SJCRH30 (cell line): ENCODE data around the gene SELENOI. TPM values are rescaled to one million over a fixed set of nuclear protein-coding genes. Genes with fewer than 3 reads are reported as not detected.
"Not testable (repeated sequence)": the region's sequence is repeated elsewhere in the genome, so short reads cannot be mapped to it uniquely, and the experiment has no call there.

Experiments used
- DNase-seq, 2 experiments: peaks; one replicate each; pipeline ENCODE4 v3.0.0-alpha.2; 2015 to 2020
- H3K27ac ChIP-seq: fragments of 250-450 bp; sonication (Bioruptor Pico); 2 replicates; pipeline ENCODE4 v1.5.1; 2020; ENCODE audit warnings: mild to moderate bottlenecking, moderate library complexity
- H3K27me3 ChIP-seq: fragments of 250-450 bp; sonication (Bioruptor Pico); 2 replicates; pipeline ENCODE4 v1.5.1; 2020; ENCODE audit warnings: mild to moderate bottlenecking, moderate library complexity
- H3K36me3 ChIP-seq: fragments of 250-450 bp; sonication (Bioruptor Pico); 2 replicates; pipeline ENCODE4 v1.5.1; 2020; ENCODE audit warnings: mild to moderate bottlenecking, moderate library complexity
- H3K4me1 ChIP-seq: fragments of 250-450 bp; sonication (Bioruptor Pico); 2 replicates; pipeline ENCODE4 v1.5.1; 2020; ENCODE audit warnings: mild to moderate bottlenecking, moderate library complexity
- H3K4me3 ChIP-seq: fragments of 250-450 bp; sonication (Bioruptor Pico); 2 replicates; pipeline ENCODE4 v1.5.1; 2020; ENCODE audit warnings: mild to moderate bottlenecking, moderate library complexity
- H3K9me3 ChIP-seq: fragments of 250-450 bp; sonication (Bioruptor Pico); replicated peaks from 2 replicates; pipeline ENCODE4 v1.5.1; 2020; ENCODE audit warnings: mild to moderate bottlenecking, moderate library complexity
- total RNA-seq: library from RNA; depleted of rRNA; stranded (reverse); fragments of >200 nt; shearing (Covaris generic); gene quantifications from 2 replicates; pipeline ENCODE4 v1.2.3, GENCODE V29; 2014

SELENOI gene
- total RNA-seq, 1 experiment from 2014 or later, result 63.0 TPM

DNA sequence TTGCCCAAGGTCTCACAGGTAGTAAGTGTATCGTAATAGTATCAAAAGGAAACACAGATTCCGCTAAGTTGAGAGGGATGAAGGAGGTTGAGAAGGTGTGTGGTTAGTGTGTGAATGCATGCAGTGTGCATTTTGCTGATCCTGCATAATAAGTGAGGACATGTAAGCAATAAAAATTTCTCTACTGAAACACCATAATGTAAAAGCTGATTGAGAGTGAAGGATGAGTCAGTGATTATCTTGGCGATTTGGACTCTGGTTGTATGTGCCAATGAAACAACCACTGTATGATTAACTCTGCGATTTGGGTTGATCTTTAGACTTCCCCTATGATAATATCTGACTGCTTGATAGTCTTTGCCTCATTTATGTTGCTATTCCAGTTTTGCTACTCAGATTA, 17.4 kb downstream of the SELENOI start:
- DNase-seq, result no peak
- no peaks in the 10 kb centered on the region for H3K9me3 ChIP-seq
- H3K27ac ChIP-seq, result no peak overlapping the region
- no peak overlapping the region for H3K4me3 ChIP-seq
- H3K36me3 ChIP-seq, result peaks cover 25% of the 10 kb centered on the region
- H3K4me1 ChIP-seq, result no peaks in the 10 kb centered on the region
- no peaks in the 10 kb centered on the region for H3K27me3 ChIP-seq

DNA sequence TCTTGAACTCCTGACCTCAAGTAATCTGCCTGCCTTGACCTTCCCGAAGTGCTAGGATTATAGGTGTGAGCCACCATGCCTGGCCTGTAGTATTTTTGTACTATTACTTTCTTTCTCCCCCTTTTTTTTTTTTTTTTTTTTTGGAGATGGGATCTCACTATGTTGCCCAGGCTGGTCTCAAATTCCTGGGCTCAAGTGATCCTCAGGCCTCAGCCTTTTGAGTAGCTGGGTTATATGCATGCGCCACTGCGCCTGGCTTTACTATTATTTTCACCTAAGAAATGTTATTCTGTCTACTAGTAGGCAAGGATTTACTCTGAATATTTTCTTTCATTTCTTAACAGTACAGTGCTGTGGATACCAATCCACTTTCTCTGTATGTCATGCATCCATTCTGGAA, 18.0 kb downstream of the SELENOI start:
- H3K4me1 ChIP-seq, result no peaks in the 10 kb centered on the region
- DNase-seq, result no peak
- no peaks in the 10 kb centered on the region for H3K27me3 ChIP-seq
- no peaks in the 10 kb centered on the region for H3K9me3 ChIP-seq
- no peak overlapping the region for H3K27ac ChIP-seq
- H3K36me3 ChIP-seq, result peaks cover 31% of the 10 kb centered on the region
- H3K4me3 ChIP-seq, result no peak overlapping the region

- Histone ChIP-seq H3K36me3 (peaks cover 38% of the 10 kb centered on the region), H3K27ac (no peak overlapping the region), H3K9me3 (no peaks in the 10 kb centered on the region), H3K27me3 (no peaks in the 10 kb centered on the region), H3K4me1 (no peaks in the 10 kb centered on the region), H3K4me3 (no peak overlapping the region)
- DNase-seq, result no peak
Measured at GRCh38 chr2:26364669-26365068, 18.7 kb downstream of the SELENOI start.

GRCh38 chr2:26366957-26367356, 21.0 kb downstream of the SELENOI start:
- H3K27ac ChIP-seq, result no peak overlapping the region
- no peaks in the 10 kb centered on the region for H3K4me1 ChIP-seq
- no peak overlapping the region for H3K4me3 ChIP-seq
- no peak for DNase-seq
- no peaks in the 10 kb centered on the region for H3K27me3 ChIP-seq
- peaks cover 42% of the 10 kb centered on the region for H3K36me3 ChIP-seq
- H3K9me3 ChIP-seq, result no peaks in the 10 kb centered on the region

GRCh38 chr2:26369664-26370063, 23.7 kb downstream of the SELENOI start:
- H3K27ac ChIP-seq, H3K4me1 ChIP-seq, H3K27me3 ChIP-seq, DNase-seq, H3K9me3 ChIP-seq, H3K4me3 ChIP-seq: not testable (repeated sequence)
- H3K36me3 ChIP-seq, result peaks cover 59% of the 10 kb centered on the region

GRCh38 chr2:26370909-26371308, 25.0 kb downstream of the SELENOI start:
- not testable (repeated sequence) for H3K9me3 ChIP-seq, H3K4me3 ChIP-seq, H3K4me1 ChIP-seq, DNase-seq, H3K27ac ChIP-seq, H3K27me3 ChIP-seq
- H3K36me3 ChIP-seq, result peaks cover 65% of the 10 kb centered on the region

GRCh38 chr2:26376799-26377198, 30.9 kb downstream of the SELENOI start:
- no peak for DNase-seq
- H3K27me3 ChIP-seq, result no peaks in the 10 kb centered on the region
- H3K9me3 ChIP-seq, result no peaks in the 10 kb centered on the region
- H3K27ac ChIP-seq, result no peak overlapping the region
- no peaks in the 10 kb centered on the region for H3K4me1 ChIP-seq
- H3K4me3 ChIP-seq, result no peak overlapping the region
- peaks cover 65% of the 10 kb centered on the region for H3K36me3 ChIP-seq

DNA sequence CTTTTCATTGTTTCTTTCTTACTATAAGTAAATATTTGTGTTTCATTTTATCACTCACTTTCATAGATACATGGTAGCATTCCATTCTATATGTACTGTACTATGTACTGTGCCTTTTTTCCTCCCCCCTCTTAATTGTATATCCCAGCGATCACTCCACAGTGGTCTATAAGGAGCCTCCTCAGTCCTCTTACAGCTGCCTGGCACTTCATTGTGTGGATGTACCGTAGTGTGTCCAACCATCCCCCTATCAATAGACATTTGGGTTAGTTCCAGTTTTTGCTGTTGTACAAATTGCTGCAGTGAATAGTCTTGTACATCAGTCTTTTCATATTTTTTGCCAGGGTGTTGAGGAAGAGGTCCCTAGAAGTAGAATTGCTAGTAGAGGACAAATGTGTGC, 34.3 kb downstream of the SELENOI start:
- Histone ChIP-seq H3K36me3 (peaks cover 67% of the 10 kb centered on the region), H3K9me3 (no peaks in the 10 kb centered on the region), H3K4me3 (no peak overlapping the region), H3K27ac (no peak overlapping the region), H3K4me1 (no peaks in the 10 kb centered on the region), H3K27me3 (no peaks in the 10 kb centered on the region)
- DNase-seq, result no peak

- Histone ChIP-seq H3K4me1 (no peaks in the 10 kb centered on the region), H3K9me3 (no peaks in the 10 kb centered on the region), H3K4me3 (no peak overlapping the region), H3K27me3 (no peaks in the 10 kb centered on the region), H3K27ac (no peak overlapping the region), H3K36me3 (peaks cover 67% of the 10 kb centered on the region)
- no peak for DNase-seq
Measured at GRCh38 chr2:26382564-26382963, 36.6 kb downstream of the SELENOI start.

DNA sequence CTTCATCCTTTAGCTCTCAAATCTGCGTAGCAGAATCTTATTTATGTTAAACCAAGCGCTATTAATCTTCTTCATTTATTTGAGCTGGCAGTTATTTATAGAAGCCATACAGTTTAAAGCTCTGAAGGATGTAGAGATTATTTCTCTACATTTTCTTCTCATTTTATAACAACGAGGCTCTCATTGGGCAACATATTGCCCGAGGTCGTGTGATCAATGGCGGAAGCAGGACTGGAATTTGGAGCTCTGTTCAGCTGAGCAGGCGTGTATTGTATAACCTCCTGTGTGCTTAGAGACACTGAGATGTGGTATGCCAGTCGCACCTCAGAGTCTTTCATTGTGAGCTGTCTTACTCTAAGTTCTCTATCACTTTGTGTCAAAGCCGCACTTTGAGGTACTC, 38.2 kb downstream of the SELENOI start:
- Histone ChIP-seq H3K4me1 (no peaks in the 10 kb centered on the region), H3K27ac (no peak overlapping the region), H3K4me3 (no peak overlapping the region), H3K36me3 (peaks cover 72% of the 10 kb centered on the region), H3K27me3 (no peaks in the 10 kb centered on the region), H3K9me3 (no peaks in the 10 kb centered on the region)
- no peak for DNase-seq

- Histone ChIP-seq H3K27me3 (no peaks in the 10 kb centered on the region), H3K9me3 (no peaks in the 10 kb centered on the region), H3K4me1 (no peaks in the 10 kb centered on the region), H3K4me3 (no peak overlapping the region), H3K36me3 (peaks cover 76% of the 10 kb centered on the region), H3K27ac (no peak overlapping the region)
- no peak for DNase-seq
Measured at GRCh38 chr2:26384597-26384996, 38.7 kb downstream of the SELENOI start.

GRCh38 chr2:26387189-26387588, 41.2 kb downstream of the SELENOI start:
- Histone ChIP-seq H3K36me3 (peaks cover 67% of the 10 kb centered on the region), H3K4me1 (no peaks in the 10 kb centered on the region), H3K9me3 (no peaks in the 10 kb centered on the region), H3K27me3 (no peaks in the 10 kb centered on the region), H3K27ac (no peak overlapping the region), H3K4me3 (no peak overlapping the region)
- no peak for DNase-seq

- no peak for DNase-seq
- Histone ChIP-seq H3K4me3 (no peak overlapping the region), H3K9me3 (no peaks in the 10 kb centered on the region), H3K36me3 (peaks cover 11% of the 10 kb centered on the region), H3K27me3 (no peaks in the 10 kb centered on the region), H3K27ac (no peak overlapping the region), H3K4me1 (no peaks in the 10 kb centered on the region)
Measured at GRCh38 chr2:26394694-26395093, 48.8 kb downstream of the SELENOI start.

DNA sequence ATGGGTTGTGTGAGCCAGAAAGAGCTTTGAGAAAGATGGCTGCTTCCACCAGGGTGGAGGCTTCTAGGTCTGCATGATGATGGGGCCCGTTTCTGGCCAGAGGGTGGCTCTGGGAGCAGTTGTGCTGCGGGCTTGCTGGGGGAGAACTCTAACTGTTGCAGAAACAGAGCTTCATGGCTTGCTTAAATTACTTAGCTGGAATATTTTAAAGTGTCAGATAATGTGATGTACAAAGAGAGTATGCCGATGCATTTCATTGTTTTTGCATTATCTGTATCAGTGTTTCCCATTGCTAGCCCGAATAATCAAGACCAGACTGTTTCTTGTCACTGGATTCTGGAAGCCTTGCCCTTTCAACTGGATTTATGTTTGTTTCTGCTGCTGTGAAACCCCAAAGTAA, 49.5 kb downstream of the SELENOI start:
- Histone ChIP-seq H3K4me1 (no peaks in the 10 kb centered on the region), H3K27me3 (no peaks in the 10 kb centered on the region), H3K4me3 (no peak overlapping the region), H3K36me3 (peaks cover 7% of the 10 kb centered on the region), H3K9me3 (no peaks in the 10 kb centered on the region), H3K27ac (no peak overlapping the region)
- DNase-seq, result no peak

GRCh38 chr2:26396734-26397298, 50.9 kb downstream of the SELENOI start:
- Histone ChIP-seq H3K4me1 (no peaks in the 10 kb centered on the region), H3K27ac (no peak overlapping the region), H3K9me3 (no peaks in the 10 kb centered on the region), H3K4me3 (no peak overlapping the region), H3K36me3 (peaks cover 3% of the 10 kb centered on the region; the same call in 1 of the 2 replicates), H3K27me3 (no peaks in the 10 kb centered on the region)
- no peak for DNase-seq

DNA sequence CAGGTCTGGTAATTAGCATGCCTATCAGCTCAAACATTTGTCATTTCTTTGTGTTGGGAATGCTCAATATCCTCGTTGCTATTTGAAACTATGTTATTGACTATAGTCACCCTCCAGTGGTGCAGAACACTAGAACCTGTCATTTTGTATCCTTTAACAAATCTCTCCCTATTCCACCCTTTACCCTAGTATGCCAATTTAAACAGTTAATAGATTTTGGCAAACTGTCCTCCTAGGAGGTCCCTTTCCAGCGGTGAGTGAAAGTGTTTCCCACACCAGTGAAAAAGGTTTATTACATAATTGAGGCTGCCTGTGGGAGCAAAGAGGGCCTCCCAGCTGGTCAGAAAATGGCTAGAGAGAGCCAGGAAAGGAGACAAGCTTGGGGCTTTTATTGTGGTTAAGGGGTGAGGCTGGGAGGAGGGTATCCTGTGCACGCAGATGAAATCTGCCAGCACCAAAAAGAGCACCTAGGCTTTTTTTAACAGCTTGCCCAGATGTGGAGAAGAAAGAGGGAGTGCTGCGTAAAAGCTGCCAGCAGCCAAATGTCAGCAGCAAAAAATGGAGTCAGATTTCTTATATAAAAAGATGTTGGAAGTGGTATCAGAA, 53.9 kb downstream of the SELENOI start:
- no peaks in the 10 kb centered on the region for H3K27me3 ChIP-seq
- H3K4me3 ChIP-seq, result no peak overlapping the region
- H3K9me3 ChIP-seq, result no peaks in the 10 kb centered on the region
- H3K36me3 ChIP-seq, result no peaks in the 10 kb centered on the region; the same call in 1 of the 2 replicates
- DNase-seq, result no peak
- H3K27ac ChIP-seq, result no peak overlapping the region
- H3K4me1 ChIP-seq, result no peaks in the 10 kb centered on the region
